HG03442 (cell line): ENCODE measurements around the gene MYL7.
"Not testable (repeated sequence)": the region's sequence is repeated elsewhere in the genome, so short reads cannot be mapped to it uniquely, and the experiment has no call there.

Experiments used
- ATAC-seq: cut with Tn5 transposase; IDR thresholded peaks from one replicate; pipeline ENCODE4 v1.9.1; 2021; ENCODE audit warnings: mild to moderate bottlenecking, moderate library complexity; ENCODE audit not compliant: unreplicated experiment

The MYL7 gene

DNA sequence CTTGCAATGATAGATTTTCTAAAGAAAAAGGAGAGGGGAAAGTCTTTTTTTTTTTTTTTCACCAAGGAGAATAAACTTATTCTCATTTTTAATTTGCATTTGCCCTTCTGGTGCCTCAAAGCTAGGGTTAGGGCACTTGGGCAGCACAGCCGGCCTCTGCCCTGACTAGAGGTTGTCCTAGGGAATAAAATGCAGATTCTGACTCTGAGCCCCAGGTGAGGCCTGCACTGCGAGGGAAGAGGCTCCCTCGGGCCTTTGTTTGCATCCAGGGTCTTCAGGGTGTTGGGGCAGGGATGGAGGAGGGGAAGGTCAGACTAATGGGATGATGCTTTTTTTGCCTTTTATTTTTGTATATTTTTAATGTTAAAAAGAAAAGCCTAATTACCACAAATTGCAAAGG, 7.8 kb downstream of the MYL7 start:
- no peak for ATAC-seq

DNA sequence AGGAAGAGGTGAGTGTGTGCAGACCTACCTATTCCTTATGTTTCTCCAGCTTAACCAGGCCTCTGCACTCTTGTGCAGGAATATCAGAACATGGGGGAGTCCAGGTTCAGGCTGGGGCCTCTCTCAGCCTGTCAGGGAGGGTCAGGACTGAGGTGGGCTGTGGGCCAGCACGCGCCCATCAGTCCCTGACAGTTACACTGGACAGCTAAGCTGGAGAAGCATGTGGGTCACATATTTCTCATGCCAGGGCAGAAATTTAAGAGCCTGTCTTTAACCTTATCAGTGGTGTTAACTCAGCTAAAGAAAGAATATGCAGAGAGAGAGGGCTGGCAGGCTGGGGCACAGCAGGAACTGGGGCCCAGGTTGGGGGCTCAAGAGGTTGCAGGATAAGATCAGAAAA, 9.1 kb downstream of the MYL7 start:
- no peak for ATAC-seq

DNA sequence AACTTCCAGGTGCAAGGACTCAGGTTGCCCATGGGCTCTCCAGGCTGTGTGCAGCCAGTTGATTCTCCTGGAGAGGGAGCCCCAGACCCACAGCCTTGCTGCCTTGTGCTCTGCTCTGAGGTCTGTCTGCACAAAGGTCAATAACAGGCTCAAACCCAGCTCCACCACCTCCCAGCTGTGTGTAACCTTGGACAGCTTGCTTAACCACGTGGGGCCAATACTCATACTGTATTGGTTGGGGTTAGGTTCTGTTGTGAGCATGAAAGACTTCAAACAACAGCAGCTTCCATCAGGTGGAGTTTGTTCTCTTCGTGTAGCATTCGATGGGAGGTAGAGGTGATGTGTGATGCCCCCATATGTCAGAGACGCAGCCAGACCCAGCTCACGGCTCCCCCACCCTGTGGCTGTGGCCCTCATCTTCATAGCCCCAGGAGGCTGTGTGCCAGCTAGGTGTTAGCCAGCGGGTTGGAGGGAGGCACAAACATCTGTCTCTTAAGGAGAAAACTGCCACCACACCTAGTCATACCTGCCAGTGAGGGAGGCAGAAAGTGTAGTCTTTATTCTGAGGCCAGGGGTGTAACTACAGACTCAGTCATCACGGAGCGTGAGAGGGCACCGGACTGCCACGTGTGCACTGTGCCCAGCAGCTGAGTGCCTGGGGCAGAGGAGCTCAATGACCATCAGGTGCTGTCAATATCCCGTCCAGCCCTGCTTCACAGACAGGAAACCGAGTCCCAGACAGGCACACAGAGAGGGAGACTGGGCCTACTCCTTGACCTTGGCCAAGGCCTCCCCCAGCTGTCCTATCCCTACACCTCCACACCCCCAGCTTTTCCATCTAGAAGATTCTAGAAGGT, 9.7 kb downstream of the MYL7 start:
- no peak for ATAC-seq

DNA sequence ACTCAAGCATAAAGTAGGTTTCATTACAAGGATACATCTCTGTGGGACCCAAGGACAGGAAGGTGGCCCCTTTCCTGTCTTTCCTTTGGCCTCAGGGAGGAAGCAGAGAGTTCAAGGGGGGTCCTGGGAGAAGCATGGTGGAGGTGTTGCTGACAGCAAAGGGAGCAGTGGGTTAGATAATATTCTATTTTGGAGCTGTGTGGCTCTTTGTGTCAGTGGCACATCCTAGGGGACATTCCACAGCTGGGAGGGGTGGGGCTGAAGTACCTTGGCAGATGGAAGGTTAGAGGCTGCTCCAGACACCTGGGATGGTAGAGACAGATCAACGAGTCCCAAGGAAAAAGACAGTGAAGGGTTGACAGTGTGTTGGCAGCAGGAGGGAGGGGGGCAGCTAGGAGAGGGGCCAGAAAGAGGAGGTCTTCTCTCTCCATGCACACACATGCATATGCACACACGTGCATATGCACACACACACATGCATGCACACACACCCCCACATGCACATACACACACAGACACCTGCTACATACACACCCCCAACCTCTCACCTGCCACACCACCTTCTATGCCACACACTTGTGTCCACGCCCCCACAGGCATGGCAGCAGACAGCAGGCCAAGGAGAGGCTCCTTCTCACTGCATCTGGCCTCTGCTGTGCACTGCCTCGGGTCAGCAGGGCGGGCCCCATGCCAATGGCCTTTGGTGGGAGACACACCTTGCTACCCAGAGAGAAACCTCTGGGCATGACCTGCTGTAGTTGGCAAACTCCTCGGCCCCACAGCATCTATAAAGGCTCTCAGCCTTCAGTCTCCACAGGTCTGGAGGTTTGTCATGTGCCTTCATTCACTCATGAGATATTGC, 12.2 kb downstream of the MYL7 start:
- no peak for ATAC-seq

DNA sequence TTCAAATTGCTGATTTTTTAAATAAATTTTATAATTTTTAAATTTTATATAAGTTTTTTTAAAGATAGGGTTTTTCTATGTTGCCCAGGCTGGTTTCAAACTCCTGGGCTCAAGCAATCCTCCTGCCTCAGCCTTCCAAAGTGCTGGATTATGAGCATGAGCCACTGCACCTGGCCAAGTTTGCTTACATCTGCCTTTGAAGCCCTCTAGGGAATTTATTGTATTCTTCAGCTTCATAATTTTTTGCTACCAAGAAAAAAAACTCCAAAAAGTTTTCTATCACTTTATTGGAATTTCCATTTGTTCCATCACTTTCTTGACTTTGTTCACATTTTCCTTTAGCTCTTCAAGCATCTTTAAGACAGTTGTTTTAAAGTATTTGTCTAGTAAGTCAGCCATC, 14.0 kb downstream of the MYL7 start:
- no peak for ATAC-seq

DNA sequence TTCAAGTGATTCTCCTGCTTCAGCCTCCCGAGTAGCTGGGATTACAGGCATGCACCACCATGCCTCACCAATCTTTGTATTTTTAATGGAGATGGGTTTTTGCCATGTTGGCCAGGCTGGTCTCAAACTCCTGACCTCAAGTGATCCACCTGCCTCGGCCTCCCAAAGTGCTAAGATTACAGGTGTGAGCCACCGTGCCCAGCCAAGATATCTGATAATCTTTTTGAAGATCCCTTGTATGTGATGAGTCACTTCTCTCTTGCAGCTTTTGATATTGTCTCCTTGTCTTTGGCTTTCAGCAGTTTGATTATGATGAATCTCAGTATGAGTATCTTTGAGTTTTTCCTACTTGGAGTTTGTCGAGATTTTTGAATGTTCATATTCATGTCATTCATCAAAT, 14.6 kb downstream of the MYL7 start:
- ATAC-seq = not testable (repeated sequence)

DNA sequence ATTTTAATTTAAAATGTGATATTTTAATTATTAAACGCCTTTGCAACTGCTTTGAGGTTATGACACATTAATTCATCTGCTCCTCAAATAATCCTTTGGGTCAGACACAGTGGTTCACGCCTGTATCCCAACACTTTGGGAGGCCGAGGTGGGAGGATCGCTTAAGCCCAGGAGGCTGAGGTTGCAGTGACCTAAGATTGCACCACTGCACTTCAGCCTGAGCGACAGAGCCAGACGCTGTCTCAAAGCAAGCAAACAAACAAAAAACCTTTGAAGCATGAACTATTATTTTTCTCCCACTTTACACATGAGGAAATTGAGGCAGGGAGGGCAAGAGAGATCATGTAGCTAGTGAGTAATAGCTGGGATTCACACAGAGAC, 16.3 kb downstream of the MYL7 start:
- no peak for ATAC-seq

DNA sequence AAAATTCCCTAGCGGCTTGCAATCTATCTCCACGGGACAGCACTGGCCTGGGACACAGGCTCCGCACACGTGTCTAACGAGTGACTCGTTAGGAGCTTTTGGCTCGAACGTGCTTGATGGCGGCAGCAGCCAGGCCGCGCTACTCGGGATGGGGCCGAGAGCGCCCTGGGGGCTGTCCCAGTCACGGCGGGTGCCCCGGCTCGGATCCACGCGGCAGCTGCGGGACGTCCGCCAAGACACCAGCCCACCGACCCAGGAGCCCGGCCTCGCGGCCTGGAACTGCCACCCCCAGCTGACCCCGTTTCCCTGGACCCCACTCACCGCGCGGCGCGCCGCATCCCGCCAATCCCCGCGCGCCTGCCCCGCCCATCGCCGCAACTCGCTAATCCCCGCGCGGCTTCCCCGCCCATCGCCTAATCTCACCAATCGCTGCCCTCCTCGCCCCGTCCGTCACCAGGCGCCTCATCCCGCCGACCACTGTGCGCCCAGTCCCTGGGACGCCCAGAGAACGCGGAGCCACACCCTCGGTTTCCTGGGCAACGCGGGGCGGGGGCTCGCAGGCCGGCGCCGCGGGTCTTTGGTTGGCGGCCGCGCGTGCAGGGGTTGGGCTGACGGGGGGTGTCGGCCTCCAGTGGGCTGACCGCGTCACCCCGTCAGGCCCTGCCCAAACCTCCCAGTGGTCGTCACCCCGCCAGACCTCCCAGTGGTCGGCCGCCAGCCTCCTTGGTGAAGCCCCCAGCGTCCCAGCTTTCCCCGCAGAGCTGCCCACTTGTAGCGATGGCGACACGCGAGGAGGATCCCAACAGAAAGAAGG, 17.7 kb downstream of the MYL7 start, which contains the start of gene POLD2:
Gene POLD2 (minus strand): TSS at position 359 of the 814 bp plus-strand sequence. CDS start 1,495 bp downstream, outside the sequence.
- ATAC-seq = peak; percentile 96

DNA sequence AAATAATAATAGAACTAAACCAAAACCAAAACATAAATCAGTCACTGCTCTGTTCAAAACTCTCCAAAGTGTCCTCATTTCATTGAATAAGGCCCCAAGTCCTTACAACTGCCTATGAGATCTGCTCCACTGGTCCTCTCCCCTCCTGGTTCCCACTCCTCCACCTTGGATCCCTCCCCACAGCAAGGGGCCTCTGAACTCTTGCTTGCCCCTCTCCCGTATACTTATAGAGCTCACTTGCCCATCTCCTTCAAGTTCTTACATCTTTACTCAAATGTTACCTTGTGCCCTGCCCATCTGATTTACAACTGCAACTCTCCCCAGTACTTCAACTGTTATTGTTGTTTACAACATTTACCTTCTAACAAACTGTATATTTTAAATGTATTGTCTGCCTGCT, 18.6 kb downstream of the MYL7 start:
- ATAC-seq = no peak

DNA sequence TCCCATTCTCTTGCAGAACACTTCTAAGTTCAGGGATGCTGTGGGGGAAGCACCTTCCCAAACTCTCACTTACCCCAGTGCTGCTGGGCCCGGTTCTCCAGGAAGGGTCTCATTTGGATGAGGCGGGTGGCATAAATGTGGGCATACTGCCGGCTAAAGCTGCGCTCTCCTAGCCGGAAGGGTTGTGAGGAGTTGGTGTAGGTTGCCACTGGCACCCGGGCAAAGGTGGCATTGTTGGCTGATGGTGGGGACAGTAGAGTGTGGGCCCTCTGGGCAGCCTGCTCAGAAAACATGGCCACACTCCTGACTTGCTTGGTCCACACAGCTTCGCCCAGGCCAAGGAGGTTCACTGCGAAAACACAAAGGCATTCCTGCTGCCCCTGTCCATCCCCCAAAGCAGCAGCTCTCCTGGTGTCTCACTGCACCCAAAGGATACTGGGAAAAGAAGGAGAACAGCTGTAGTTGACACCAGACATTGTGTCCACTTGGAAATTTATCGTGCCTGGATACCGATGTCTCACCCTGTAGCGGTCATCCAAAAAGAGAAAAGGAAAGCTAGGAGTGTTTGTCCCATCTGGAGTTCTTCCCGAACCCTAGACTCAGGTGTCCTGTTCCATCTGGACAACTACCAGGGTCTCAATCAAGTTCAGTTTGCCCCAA, 19.2 kb downstream of the MYL7 start:
- no peak for ATAC-seq

DNA sequence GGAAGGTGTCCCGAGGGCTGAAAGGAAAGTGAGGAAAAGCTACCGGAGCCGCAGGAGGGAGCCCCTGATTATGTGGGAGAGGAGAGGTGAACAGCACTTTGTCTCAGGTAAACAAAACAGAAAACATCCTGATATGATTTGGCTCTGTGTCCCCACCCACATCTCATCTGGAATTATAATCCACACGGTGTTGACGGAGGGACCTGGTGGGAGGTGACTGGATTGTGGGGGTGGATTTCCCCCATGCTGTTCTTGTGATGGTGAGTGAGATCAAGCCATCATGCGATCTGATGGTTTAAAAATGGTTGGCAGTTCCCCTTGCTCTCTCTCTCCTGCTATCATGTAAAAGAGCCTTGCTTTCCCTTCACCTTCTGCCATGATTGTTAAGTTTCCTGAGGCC, 20.7 kb downstream of the MYL7 start:
- ATAC-seq = no peak

DNA sequence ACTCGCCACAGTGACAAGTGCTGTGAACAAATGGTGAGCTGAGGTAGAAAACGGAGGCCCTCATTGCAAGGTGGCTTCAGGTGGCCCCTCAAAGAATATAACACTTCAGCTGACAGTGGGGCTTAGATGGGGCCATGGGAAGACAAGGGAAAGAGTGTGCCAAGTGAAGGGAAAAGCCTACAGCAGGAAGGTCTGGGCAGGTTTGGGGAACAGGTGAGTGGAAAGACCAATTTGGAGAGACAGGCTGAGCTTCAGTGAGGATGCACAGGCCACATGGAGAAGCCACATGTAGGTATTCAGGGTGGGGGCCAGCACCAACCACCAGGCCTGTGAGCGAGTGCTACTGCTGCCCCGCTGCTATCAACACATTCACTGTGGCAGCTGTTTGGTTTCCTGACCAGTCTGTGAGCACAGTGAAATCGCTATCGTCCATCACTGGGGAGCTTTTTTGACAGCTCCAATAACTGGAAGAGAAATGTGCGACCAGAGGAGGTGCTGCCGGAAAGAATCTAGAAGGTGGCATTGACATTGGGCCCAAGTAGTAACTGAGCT, 21.2 kb downstream of the MYL7 start:
- no peak for ATAC-seq

DNA sequence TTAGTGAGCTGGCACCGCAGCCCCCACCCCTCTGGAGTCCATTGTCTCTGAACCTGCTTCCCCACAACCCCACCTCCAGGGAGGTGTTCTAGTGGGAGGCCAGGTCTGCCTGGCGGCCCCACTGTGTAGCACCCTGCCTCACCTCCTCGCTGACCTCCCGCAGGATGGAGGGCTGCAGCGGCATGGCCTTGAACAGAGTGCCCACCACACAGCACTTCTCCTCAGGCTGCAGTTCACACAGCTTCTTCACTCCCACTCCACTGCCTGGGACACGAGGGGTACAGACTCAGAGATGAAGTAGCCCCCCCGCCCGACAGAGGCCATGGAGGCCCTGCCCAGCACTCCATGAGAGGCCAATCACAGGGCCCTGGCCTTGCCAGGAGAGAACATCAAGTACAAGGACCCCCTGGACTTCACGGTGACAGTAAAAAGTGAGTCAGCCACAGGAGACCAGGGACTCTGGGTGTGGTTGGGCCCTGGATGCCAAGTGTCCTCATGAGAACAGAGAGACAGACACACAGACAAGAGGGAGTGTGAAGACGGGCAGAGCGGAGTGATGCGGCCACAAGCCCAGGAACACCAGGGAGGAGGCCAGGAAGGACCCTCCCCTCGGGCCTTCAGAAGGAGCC, 23.2 kb downstream of the MYL7 start:
- ATAC-seq = no peak

DNA sequence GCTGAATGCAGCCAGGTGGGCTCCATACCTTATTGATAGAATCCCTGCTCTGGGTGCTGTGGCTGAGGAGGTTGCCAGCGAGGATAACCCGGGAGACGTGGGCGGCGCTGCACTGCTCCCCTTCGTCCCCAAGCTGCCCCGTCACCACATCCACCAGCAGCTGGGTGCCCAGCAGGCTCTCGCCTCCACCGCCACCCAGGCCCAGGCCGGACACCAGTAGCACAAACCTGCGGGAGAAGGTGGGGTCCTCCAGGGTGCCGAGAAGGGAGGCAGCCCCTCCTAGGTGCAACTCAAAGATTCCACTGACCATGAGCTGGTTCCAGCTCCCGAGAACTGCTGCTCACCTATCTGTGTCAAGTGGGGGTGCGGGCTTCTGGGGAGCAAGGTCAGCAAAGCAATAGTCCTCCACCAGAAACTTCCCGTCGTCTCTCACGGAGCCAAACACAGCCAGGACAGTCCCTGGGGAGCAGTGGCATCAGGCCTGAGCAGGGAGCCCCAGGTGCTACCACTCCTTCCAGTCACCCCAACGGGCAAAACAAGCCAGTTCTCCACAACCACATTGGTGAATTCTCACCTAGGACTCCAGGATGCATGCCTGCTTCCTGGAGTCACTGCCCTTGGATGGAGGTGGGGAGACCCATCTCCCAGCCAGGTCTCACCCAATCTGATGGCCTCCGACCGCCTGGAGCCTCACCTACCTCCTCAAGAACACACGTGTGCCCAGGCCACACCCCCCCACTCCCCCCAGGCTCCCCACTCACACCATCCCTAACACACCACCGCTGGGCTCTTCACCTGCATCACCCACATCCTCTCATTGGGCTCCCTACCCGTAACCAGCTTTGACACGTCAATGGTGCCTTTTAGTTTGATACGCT, 24.1 kb downstream of the MYL7 start:
- no peak for ATAC-seq

DNA sequence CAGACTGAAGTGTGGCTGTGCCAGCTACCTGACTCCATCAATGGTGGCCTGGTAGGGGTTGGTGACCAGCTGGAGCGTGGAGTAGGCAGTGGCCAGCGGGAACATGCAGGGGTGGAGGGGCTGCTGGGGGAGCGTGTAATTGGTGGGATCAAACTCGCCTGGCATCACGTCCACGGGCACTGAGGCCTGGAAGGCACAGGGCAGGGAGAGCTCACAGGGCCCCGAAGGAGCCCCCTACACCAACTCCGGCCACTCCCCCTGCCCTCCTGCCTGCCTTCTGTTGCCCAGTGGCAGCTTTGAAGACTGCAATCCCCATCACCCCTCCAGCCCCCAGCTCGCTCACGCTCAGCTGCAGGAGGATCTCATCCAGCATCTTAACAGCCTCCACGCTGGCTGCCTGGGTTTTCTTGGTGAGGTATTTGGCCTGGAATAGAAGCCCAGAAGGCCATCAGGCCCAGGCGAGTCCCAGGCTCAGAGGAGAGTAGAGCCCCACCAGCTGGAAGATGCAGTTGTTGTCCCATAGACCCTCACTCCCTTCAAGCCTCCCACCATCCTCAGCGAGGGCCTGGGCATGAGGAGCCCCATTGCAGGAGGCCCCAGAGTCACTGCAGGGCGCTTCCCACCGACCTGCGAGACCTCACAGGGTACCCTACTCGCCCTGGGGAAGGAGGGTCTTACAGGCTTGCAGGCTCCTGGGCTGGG, 24.9 kb downstream of the MYL7 start:
- no peak for ATAC-seq

DNA sequence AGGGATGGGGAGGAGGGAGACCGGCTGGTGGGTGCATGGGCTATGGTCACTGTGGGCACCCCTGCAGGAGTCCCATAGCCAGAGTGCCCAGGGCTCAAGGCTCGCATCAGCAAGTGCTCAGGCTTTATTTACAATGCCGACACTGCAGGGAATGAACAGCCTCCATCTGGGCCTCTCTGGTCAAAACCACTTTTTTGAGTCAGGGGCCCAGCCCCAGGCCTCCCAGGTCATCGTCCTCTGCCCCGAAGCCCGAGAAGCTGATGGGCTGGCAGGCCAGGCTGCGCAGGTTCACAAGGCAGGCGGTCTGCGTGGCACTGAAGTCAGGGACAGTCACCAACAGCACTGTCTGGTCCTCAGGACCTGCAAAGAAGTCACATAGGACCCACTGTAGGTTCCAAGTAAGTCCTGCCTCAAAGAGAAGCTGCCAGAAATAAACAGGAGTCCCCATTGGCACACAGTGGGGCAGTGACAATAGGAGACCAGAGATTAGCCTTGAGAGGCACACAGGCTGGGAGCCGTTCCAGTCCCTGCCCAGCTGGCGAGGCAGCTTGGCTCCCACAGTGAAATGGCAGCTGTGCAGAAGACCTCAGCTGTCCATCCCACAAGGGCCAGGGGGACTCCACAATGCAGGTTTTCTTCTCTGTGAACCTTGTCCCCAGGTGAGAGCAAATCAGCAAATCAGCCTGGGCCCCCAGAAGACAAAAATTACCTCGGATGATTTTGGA, 26.4 kb downstream of the MYL7 start:
- ATAC-seq = no peak

DNA sequence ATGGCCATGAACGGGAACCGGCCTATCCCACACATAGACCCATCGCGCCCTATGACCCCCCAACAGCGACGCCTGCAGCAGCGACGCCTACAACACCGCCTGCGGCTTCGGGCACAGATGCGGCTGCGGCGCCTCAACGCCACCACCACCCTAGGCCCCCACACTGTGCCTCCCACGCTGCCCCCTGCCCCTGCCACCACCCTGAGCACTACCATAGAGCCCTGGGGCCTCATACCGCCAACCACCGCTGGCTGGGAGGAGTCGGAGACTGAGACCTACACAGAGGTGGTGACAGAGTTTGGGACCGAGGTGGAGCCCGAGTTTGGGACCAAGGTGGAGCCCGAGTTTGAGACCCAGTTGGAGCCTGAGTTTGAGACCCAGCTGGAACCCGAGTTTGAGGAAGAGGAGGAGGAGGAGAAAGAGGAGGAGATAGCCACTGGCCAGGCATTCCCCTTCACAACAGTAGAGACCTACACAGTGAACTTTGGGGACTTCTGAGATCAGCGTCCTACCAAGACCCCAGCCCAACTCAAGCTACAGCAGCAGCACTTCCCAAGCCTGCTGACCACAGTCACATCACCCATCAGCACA, 27.3 kb downstream of the MYL7 start:
- ATAC-seq = no peak
